HG03378 (cell line): ENCODE data around the gene AKAP13.

Experiments
- ATAC-seq: cut with Tn5 transposase; IDR thresholded peaks from one replicate; pipeline ENCODE4 v1.9.1; 2021; ENCODE audit warnings: mild to moderate bottlenecking, moderate library complexity; ENCODE audit not compliant: unreplicated experiment

AKAP13 gene

DNA sequence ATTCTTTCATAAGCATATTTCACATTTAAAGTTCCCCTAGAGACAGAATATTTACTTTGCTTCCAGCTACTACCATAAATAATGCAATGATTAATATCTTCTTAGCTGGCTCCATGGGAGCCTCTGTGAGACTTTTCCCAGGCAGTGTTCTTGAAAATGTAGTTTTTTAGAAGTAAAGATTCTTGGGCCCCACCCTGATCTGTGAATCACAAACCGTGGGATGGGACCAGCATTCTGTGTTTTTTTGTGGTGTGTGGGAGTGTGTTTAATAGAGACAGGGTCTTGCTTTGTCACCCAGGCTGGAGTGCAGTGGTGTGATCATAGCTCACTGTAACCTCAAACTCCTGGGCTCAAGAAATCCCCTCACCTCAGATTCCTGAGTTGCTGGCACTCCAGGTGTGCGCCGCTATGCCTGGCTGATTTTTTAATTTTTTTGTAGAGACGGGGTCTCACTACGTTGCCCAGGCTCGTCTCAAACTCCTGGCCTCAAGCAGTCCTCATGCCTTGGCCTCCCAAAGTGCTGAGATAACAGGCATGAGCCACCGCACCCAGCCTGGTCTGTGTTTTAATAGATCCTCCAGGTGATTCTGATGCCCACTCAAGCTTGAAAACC, 331.3 kb downstream of the AKAP13 start:
- ATAC-seq = no peak

DNA sequence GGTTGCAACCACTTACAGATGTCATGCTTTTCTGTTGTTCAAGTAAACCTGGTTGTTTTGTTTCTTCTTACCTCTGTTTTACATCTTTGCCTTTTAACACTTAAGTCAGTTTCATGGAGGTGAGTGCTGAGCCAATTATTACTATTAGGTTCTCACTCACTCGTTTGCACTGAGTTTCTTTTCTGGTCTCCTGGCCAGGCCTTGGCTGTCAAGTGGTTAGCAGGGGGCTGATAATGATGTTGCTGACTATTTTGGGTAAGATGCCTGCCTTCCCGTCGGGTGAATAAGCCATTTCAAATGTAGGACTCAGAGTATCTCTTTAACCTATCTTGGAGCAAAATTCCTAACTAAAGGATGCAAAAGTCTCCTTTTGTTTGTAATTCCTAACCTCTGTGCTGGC, 335.9 kb downstream of the AKAP13 start:
- no peak for ATAC-seq

- no peak for ATAC-seq
These were observed 336.8 kb downstream of the AKAP13 start for GRCh38 chr15:85717212-85717611.

- ATAC-seq = peak; percentile 54
These were observed 338.0 kb downstream of the AKAP13 start for GRCh38 chr15:85718271-85718971.

DNA sequence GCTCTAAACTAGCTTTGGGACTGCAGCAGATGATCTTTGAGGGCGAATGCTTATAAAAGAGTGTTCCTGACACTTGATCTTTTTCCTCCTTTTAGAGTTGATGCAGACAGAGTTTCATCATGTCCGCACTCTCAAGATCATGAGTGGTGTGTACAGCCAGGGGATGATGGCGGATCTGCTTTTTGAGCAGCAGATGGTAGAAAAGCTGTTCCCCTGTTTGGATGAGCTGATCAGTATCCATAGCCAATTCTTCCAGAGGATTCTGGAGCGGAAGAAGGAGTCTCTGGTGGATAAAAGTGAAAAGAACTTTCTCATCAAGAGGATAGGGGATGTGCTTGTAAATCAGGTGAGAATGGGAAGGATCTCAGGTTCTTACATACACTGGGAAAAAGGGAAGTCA, 338.6 kb downstream of the AKAP13 start:
- ATAC-seq = no peak

GRCh38 chr15:85722374-85723152, 342.2 kb downstream of the AKAP13 start:
- ATAC-seq = no peak

DNA sequence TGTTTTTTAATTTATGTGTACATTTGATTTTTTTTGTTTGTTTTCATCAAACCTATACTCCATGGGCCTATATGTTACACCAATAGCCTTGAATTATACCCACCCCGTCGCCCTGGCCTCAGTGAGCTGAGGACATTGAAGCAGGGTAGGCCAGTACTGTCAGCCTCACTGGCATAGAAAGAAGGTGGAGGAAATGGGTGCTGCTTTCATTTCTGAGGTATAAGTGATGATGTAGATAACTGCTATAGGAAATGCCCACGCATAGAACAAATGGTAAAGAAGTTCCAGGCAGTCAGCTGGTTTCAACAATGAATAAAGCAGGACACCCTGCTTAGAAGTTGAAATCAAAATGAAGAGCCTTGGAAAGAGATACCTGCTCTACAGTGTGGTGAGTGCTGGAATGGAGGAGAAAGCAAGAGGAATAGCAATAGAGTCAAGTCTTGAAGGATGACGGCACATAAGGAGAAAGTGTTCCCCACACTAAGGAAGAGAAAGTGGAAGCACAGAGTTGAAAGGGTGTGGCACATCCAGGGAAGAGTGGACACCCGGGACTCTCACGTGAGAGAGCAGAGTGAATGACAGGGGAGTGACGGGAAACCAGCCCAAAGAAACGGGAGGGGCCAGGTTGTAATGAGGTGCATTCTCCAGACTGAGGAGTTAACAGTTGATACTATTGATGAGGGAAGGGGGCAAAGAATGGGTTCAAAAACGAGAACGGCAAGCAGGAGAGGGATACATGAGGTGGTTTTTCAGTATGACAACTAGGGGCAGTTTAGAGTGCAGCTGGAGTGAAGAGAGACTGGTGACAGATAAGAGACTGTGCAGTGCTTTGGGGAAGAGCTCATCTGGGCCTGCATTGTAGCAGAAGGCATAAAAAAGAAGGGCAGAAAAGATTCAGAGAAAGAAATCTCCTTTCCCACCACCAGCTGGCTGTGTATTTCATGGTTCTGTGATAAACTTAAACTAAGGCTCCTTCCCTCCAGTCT, 343.9 kb downstream of the AKAP13 start:
- ATAC-seq = no peak

- ATAC-seq = no peak
These were observed 344.6 kb downstream of the AKAP13 start for GRCh38 chr15:85725019-85725418.

DNA sequence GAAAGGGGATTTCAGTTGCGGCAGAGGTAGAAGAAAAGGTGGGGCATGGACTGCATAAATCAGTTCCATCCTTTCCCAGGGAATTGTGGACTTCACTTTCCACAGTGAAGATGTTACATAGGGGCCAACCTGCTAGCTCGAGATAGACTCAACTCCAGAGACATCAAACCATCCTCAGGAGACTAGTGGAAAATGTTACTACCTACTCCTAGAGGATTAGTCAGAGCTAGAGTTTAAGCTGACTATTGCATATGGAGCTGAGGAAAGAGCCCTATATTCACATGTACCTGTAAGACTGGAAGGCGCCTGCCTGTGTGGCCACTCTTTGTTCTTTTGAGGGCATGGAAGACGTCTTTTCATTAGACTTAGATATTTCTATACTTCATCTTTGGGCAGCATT, 345.2 kb downstream of the AKAP13 start:
- ATAC-seq = no peak

DNA sequence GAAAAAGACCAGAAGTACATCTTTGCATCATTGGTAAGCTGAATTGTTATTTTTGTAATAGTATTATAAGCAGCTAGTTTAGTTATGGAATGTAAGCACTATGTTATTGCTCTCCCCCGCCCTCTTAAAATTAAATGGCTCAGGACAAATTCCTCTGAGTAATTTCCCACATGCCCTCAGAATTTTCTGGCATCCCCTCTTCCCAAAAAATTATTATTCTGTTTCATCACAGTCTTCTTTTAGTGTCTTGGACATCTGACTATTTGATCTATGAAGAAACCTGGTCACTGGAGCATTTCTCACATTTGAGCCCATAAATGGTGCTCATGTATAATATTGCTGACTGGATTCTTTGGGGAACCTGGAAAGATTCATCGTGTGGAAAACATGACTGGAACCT, 346.1 kb downstream of the AKAP13 start:
- ATAC-seq = no peak

- ATAC-seq = no peak
These were observed 346.7 kb downstream of the AKAP13 start for GRCh38 chr15:85727068-85727467.

DNA sequence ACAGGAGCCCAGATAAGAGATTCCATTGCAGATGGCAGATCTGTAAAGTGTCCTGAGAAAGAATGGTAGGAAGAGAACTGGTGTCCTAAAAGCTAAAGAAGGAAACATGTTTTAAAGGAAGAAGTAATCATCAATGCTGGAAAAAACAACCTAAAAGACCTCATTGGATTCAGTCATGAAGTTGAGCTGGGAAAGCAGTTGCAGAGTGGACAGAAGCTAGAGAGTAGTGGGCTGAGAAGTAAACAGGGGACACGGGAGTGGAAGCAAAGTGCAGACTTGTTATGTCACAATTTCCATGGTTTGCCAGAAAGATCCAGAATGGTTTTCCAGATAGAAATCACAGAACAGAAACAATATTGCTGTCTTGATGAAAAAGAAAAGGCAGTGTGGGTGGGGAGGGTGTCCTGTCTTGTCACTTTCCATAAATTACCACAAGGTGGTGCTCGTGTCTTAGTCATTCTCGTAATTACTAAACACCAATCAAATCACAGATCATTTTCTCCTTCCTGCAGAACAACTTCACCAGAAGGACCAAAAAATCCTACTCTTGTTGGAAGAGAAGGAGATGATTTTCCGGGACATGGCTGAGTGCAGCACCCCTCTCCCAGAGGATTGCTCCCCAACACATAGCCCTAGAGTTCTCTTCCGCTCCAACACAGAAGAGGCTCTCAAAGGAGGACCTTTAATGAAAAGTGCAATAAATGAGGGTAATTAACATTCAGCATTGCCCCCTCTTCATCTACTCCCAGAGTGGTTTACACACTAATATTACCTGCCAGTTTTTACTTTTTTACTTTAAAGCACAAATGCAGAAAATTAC, 349.8 kb downstream of the AKAP13 start:
- peak; percentile 75 for ATAC-seq

GRCh38 chr15:85733416-85733815, 353.0 kb downstream of the AKAP13 start:
- ATAC-seq = no peak

- no peak for ATAC-seq
These were observed 356.7 kb downstream of the AKAP13 start for GRCh38 chr15:85737061-85737460.

DNA sequence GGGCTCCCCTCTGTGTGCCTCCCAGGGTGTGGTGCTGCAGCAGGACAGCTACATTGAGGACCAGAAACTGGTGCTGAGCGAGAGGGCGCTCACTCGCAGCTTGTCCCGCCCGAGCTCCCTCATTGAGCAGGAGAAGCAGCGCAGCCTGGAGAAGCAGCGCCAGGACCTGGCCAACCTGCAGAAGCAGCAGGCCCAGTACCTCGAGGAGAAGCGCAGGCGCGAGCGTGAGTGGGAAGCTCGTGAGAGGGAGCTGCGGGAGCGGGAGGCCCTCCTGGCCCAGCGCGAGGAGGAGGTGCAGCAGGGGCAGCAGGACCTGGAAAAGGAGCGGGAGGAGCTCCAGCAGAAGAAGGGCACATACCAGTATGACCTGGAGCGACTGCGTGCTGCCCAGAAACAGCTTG, 360.6 kb downstream of the AKAP13 start:
- no peak for ATAC-seq

DNA sequence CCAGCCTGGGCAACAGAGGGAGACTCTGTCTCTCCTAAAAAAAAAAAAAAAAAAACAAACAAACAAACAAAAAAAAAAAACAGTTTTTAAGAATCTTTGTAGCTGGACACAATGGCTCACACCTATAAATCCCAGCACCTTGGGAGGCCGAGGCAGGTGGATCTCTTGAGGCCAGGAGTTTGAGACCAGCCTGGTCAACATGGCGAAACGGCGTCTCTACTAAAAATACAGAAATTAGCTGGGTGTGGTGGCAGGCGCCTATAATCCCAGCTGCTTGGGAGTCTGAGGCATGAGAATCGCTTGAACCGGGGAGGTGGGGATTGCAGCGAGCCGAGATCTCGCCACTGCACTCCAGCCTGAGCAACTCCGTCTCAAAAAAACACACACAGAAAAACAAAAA, 361.3 kb downstream of the AKAP13 start:
- ATAC-seq = no peak

DNA sequence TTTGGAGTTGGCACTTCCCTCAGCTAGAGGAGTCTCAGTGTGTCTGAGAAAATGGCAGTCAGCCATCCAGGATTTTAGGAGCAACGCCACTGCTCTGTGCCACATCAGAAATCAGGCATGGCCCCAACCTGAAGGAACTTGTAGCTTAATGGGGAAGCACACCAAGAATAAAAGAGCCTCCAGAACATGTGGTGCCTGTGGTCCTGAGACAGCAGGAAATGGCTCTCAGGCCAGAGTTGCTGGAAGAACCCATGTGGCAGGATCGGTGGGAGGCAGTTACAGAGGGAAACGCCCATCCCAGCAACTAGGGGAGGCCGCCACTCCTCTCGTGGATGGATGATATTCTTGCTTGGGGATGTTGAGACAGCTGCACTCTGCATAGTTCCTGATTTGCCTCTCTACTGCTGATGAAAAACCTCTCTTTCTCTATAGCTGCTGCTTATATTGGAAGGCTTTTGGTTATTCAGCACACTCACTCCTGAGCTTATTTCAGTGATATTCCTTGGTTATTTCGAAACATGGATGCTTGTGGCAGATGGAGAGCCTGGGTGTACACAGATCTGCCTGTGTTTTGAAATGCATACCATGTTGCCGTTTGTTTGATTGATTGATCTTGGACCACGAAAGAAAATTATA, 361.9 kb downstream of the AKAP13 start:
- ATAC-seq = no peak

DNA sequence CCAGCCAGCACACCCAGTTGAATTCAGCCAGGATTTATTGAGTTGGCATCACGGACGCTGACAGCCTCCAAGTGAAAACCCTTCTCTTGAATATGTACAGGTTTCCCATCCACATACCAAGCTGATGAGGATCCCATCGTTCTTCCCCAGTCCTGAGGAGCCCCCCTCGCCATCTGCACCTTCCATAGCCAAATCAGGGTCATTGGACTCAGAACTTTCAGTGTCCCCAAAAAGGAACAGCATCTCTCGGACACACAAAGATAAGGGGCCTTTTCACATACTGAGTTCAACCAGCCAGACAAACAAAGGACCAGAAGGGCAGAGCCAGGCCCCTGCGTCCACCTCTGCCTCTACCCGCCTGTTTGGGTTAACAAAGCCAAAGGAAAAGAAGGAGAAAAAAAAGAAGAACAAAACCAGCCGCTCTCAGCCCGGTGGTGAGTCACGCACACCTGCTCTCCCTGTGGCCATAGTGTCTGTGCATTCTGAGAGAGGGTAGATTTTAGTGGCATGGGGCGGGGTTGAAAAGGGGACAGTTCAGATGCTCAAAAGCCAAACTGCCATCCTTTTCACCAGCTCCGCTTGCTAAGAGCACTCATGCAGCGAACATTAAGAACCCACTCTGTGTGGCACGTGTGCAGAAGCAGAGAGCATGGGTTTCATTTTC, 363.1 kb downstream of the AKAP13 start:
- no peak for ATAC-seq

GRCh38 chr15:85744579-85744978, 364.2 kb downstream of the AKAP13 start:
- ATAC-seq = no peak
